K562 (cell line): Measurements from ENCODE around the gene ROBO1. TPM values are rescaled to one million over a fixed set of nuclear protein-coding genes. Genes with fewer than 3 reads are reported as not detected.

Source experiments
- ATAC-seq: fragments of 200-7000 bp; cut with Tn5 transposase; 3 replicates; pipeline ENCODE4 v1.9.1; 2020; ENCODE audit warnings: moderate library complexity
- BruUV-seq: library from RNA; stranded (reverse); fragments of 400-500 nt; replicated peaks from 2 replicates; lab custom pipeline; 2021; lab: Mats Ljungman, UMichigan
- CTCF ChIA-PET: fragments of 300-600 bp; formaldehyde crosslinking; extraction: SDS; loops from one replicate; lab custom pipeline; 2021; ENCODE audit warnings: low intra/inter-chr PET ratio; lab: Yijun Ruan, JAX
- POLR2A ChIA-PET: fragments of 300-600, 350-650 bp; sonication (Branson Sonifier 250); formaldehyde crosslinking; extraction: SDS; loops from one replicate; lab custom pipeline; 2021; ENCODE audit warnings: antibody characterized with exemption, inconsistent platforms; lab: Yijun Ruan, JAX
- DNase-seq, 4 experiments: peaks; one replicate each; pipeline versions ENCODE4 v3.0.0 to v3.0.0-alpha.2; 2011 to 2018; ENCODE audit warnings: low spot score in 3 of 4, mixed read lengths in 3 of 4; ENCODE audit errors: extremely low read depth in 1 of 4
- FAIRE-seq: peaks from 2 replicates; lab custom pipeline; 2011; peaks lifted over from hg19 to GRCh38; lab: Jason Lieb, UNC
- H2AFZ ChIP-seq: 2 replicates; pipeline ENCODE4 v1.6.0; 2011; ENCODE audit warnings: low read depth, low read length, control low read depth, inconsistent platforms
- H3K27ac ChIP-seq: fragments of 200-600 bp; 3 replicates; pipeline ENCODE4 v1.8.0; 2011; ENCODE audit warnings: low read depth, mild to moderate bottlenecking, control low read depth, inconsistent platforms, low read length, moderate library complexity, mixed read lengths; ENCODE audit errors: extremely low read depth
- H3K27me3 ChIP-seq, 2 experiments: fragments of 300-600 bp in 1 of 2; 2 replicates in 1 of 2; 3 replicates in 1 of 2; pipeline versions ENCODE4 v1.6.0 to v1.8.0; 2011; ENCODE audit warnings: inconsistent platforms in 2 of 2, low read length in 2 of 2, mild to moderate bottlenecking in 1 of 2, mixed read lengths in 1 of 2, moderate library complexity in 1 of 2; ENCODE audit not compliant: control insufficient read depth in 2 of 2, insufficient read depth in 2 of 2
- H3K36me3 ChIP-seq: fragments of 300-600 bp; 3 replicates; pipeline ENCODE4 v1.8.0; 2011; ENCODE audit warnings: mild to moderate bottlenecking, low read length, inconsistent platforms; ENCODE audit not compliant: control insufficient read depth, insufficient read depth
- H3K4me1 ChIP-seq, 2 experiments: fragments of 200-600 bp in 1 of 2; replicated peaks in 1 of 2; 2 replicates in 1 of 2; 3 replicates in 1 of 2; pipeline versions ENCODE4 v1.5.1 to v1.8.0; 2011; ENCODE audit warnings: inconsistent platforms in 2 of 2, low read length in 2 of 2, mild to moderate bottlenecking in 1 of 2, mixed read lengths in 1 of 2, moderate library complexity in 1 of 2; ENCODE audit not compliant: control insufficient read depth in 2 of 2, insufficient read depth in 2 of 2
- H3K4me2 ChIP-seq: 2 replicates; pipeline ENCODE4 v1.6.1; 2011; ENCODE audit warnings: low read length, control low read depth, inconsistent platforms, mixed read lengths; ENCODE audit not compliant: insufficient read depth
- H3K4me3 ChIP-seq: fragments of 200-600 bp; sonication (generic), shearing (Covaris generic); 2 replicates; pipeline ENCODE4 v1.5.1; 2016; ENCODE audit warnings: control low read depth, inconsistent platforms
- H3K79me2 ChIP-seq: fragments of 200-600 bp; 3 replicates; pipeline ENCODE4 v1.8.0; 2011; ENCODE audit warnings: low read length, inconsistent platforms; ENCODE audit not compliant: control insufficient read depth, insufficient read depth
- H3K9ac ChIP-seq, 2 experiments: 2 replicates each; pipeline versions ENCODE4 v1.6.0 to v1.6.1; 2011; ENCODE audit warnings: low read depth in 2 of 2, low read length in 2 of 2, control low read depth in 1 of 2, inconsistent platforms in 1 of 2, mild to moderate bottlenecking in 1 of 2, mixed read lengths in 1 of 2; ENCODE audit not compliant: insufficient read depth in 1 of 2
- H3K9me1 ChIP-seq: one replicate; pipeline ENCODE4 v1.6.0; 2011; ENCODE audit warnings: inconsistent platforms, mild to moderate bottlenecking, low read length, moderate library complexity; ENCODE audit not compliant: control insufficient read depth, insufficient read depth
- H3K9me3 ChIP-seq: replicated peaks from 2 replicates; pipeline ENCODE4 v1.5.1; 2011; ENCODE audit warnings: low read depth, low read length, inconsistent platforms; ENCODE audit not compliant: control insufficient read depth, insufficient read depth
- H4K20me1 ChIP-seq: replicated peaks from 2 replicates; pipeline ENCODE4 v1.6.1; 2011; ENCODE audit warnings: low read length, inconsistent platforms, mixed read lengths; ENCODE audit not compliant: control insufficient read depth, insufficient read depth
- GATAD2B ChIP-seq: fragments of 450-650 bp; IDR thresholded peaks from 2 replicates; pipeline ENCODE4 v1.6.1; 2017; ENCODE audit warnings: mild to moderate bottlenecking, borderline replicate concordance
- HNRNPH1 ChIP-seq: fragments of 200-400 bp; formaldehyde crosslinking; optimal IDR thresholded peaks from 2 replicates; pipeline ENCODE3; 2017; ENCODE audit warnings: low read depth, mild to moderate bottlenecking, low read length, moderate library complexity
- MEF2A ChIP-seq: IDR thresholded peaks from 2 replicates; pipeline ENCODE4 v1.6.1; 2011; ENCODE audit warnings: low read depth, mild to moderate bottlenecking, low read length, moderate library complexity; ENCODE audit not compliant: control insufficient read depth
- NR4A1 ChIP-seq, 2 experiments: fragments of 250-450 bp in 1 of 2; fragments of 450-650 bp in 1 of 2; sonication (Bioruptor Pico) in 1 of 2; IDR thresholded peaks; 2 replicates each; pipeline versions ENCODE4 v1.4.0 to v1.6.1; 2016 to 2020; ENCODE audit warnings: mild to moderate bottlenecking in 2 of 2, missing compliant biosample characterization in 1 of 2, missing genetic modification characterization in 1 of 2, moderate library complexity in 1 of 2
- RBBP5 ChIP-seq: fragments of 200-600 bp; sonication (generic); IDR thresholded peaks from 2 replicates; pipeline ENCODE4 v1.6.1; 2012; ENCODE audit warnings: borderline replicate concordance, mild to moderate bottlenecking, low read length, control low read depth, inconsistent platforms; ENCODE audit not compliant: insufficient read depth, poor library complexity, severe bottlenecking
- SIX5 ChIP-seq, 2 experiments: IDR thresholded peaks; 2 replicates each; pipeline ENCODE4 v1.6.1; 2011; ENCODE audit warnings: low read length in 2 of 2, borderline replicate concordance in 1 of 2, low read depth in 1 of 2, mild to moderate bottlenecking in 1 of 2, moderate library complexity in 1 of 2; ENCODE audit not compliant: insufficient read depth in 1 of 2
- SNRNP70 ChIP-seq: fragments of 200-400 bp; formaldehyde crosslinking; optimal IDR thresholded peaks from 2 replicates; pipeline ENCODE3; 2017; ENCODE audit warnings: low read depth, low read length
- ZNF324 ChIP-seq: fragments of 250-450 bp; sonication (Bioruptor Pico); IDR thresholded peaks from 2 replicates; pipeline ENCODE4 v1.4.0; 2020; ENCODE audit warnings: mild to moderate bottlenecking
- ZNF347 ChIP-seq: fragments of 450-650 bp; formaldehyde crosslinking; IDR thresholded peaks from 2 replicates; pipeline ENCODE4 v1.4.0; 2020; ENCODE audit warnings: low read depth, mild to moderate bottlenecking, moderate library complexity
- WGBS: fragments of 100-300 bp; shearing (Covaris generic); methylation state at CpG from one replicate; pipeline ENCODE4 v1.1.6; 2016; ENCODE audit warnings: low coverage, mixed read lengths; ENCODE audit not compliant: insufficient coverage; ENCODE audit errors: missing lambda C conversion rate; 5-methylcytosine and 5-hydroxymethylcytosine counted together
- in situ Hi-C: fragments of 300-500 bp; cut with MboI; formaldehyde crosslinking; loops from 4 replicates; pipeline ENCODE4 v1.15.0; 2018; ENCODE audit warnings: inconsistent platforms, mixed read lengths
- intact Hi-C: fragments of 100-400 bp; cut with micrococcal nuclease; formaldehyde crosslinking; loops from 2 replicates; pipeline ENCODE4 v1.14.2; 2022
- polyA plus RNA-seq, 8 experiments: library from polyadenylated mRNA; depleted of rRNA in 4 of 8; stranded (reverse) in 5 of 8; unstranded in 3 of 8; fragments of >200 nt; fragmentation: Nextera tagmentation in 2 of 8; fragmentation: Illumina TruSeq in 1 of 8; extraction: Ambion mirVana in 2 of 8; extraction: Trizol in 1 of 8; gene quantifications; 2 replicates each; pipeline versions ENCODE4 v1.2.1 to v1.2.3, GENCODE V29; 2011 to 2014; ENCODE audit warnings: inconsistent platforms in 1 of 8, missing spikeins in 1 of 8
- total RNA-seq, 7 experiments: library from RNA; depleted of rRNA in 6 of 7; stranded (reverse); fragments of >200 nt in 6 of 7; fragmentation: Illumina TruSeq in 2 of 7; extraction: Trizol in 2 of 7; gene quantifications; 2 replicates each; pipeline versions ENCODE4 v1.2.1 to v1.2.3, GENCODE V29; 2011 to 2021; ENCODE audit warnings: low replicate concordance in 1 of 7
- TF ChIP-seq, protein P1 (sequence below): IDR thresholded peaks from 2 replicates; pipeline ENCODE4 v1.6.1; 2012; ENCODE audit warnings: low read depth, low read length, improper control_type of control experiment, borderline replicate concordance
- TF ChIP-seq, protein P2 (sequence below): fragments of 450-650 bp; IDR thresholded peaks from 2 replicates; pipeline ENCODE4 v1.7.1; 2018; ENCODE audit warnings: mild to moderate bottlenecking, low read depth; ENCODE audit not compliant: partially characterized antibody
- TF ChIP-seq, protein P3 (sequence below): fragments of 250-450 bp; sonication (Bioruptor Pico); IDR thresholded peaks from 2 replicates; pipeline ENCODE4 v1.4.0; 2020; ENCODE audit warnings: mild to moderate bottlenecking

ROBO1 gene
- total and polyA plus RNA-seq, 9 of the 15 experiments (the other 6 are each of a cell fraction or from before 2014, with no cell fraction given), result 0.01 to 0.53 (median 0.17) TPM; not detected in 5

DNA sequence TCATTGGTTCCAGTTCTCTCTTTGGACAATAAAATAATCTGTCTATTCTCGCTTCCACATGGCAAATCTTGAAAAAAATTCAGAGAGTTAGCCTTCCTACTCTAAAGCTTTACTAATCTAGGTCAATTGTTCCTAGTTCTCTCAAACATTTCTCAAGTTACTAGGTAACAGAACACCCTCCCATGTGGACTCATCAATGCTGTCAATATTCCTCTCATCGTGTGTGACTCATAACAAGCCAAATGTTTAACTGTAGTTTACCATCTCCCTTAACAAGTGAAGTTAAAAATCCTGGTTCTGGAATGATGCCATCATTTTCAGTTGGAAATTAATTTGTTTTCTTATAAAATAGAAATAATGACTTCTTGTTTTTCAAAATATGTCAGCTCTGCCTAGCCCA lies 438.6 kb downstream of the ROBO1 start:
- intact Hi-C loops (no loop called here), in situ Hi-C loops (no loop called here)
- FAIRE-seq (no peak), DNase-seq (no peak), ATAC-seq (no peak)
- Histone ChIP-seq H3K9me1 (no peaks in the 10 kb centered on the region), H3K9me3 (no peaks in the 10 kb centered on the region), H3K36me3 (no peaks in the 10 kb centered on the region), H2AFZ (no peak overlapping the region), H3K27ac (no peak overlapping the region), H3K4me3 (no peak overlapping the region), H3K4me2 (no peak overlapping the region), H3K27me3 (no peaks in the 10 kb centered on the region), H3K79me2 (no peaks in the 10 kb centered on the region), H3K9ac (no peak overlapping the region), H3K4me1 (no peaks in the 10 kb centered on the region), H4K20me1 (no peaks in the 10 kb centered on the region)
- BruUV-seq, result no TSS peak
- CTCF ChIA-PET, result no interaction called here
- TF ChIP-seq SNRNP70, result no peak
- no peak for TF ChIP-seq GATAD2B
- no peak for TF ChIP-seq RBBP5
- TF ChIP-seq MEF2A, result no peak
- TF ChIP-seq, protein P1, sequence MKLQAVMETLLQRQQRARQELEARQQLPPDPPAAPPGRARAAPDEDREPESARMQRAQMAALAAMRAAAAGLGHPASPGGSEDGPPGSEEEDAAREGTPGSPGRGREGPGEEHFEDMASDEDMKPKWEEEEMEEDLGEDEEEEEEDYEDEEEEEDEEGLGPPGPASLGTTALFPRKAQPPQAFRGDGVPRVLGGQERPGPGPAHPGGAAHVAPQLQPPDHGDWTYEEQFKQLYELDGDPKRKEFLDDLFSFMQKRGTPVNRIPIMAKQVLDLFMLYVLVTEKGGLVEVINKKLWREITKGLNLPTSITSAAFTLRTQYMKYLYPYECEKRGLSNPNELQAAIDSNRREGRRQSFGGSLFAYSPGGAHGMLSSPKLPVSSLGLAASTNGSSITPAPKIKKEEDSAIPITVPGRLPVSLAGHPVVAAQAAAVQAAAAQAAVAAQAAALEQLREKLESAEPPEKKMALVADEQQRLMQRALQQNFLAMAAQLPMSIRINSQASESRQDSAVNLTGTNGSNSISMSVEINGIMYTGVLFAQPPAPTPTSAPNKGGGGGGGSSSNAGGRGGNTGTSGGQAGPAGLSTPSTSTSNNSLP, result no peak
- TF ChIP-seq ZNF324 (CRISPR knock-in tag), result no peak
- no peak for TF ChIP-seq SIX5 (IDR thresholded peaks at IDR 0.05; ENCODE audit: borderline replicate concordance in 1 of 2, insufficient read depth in 1 of 2, low read depth in 1 of 2, low read length in 2 of 2)
- no peak for TF ChIP-seq ZNF347 (CRISPR knock-in tag)
- TF ChIP-seq, protein P2, sequence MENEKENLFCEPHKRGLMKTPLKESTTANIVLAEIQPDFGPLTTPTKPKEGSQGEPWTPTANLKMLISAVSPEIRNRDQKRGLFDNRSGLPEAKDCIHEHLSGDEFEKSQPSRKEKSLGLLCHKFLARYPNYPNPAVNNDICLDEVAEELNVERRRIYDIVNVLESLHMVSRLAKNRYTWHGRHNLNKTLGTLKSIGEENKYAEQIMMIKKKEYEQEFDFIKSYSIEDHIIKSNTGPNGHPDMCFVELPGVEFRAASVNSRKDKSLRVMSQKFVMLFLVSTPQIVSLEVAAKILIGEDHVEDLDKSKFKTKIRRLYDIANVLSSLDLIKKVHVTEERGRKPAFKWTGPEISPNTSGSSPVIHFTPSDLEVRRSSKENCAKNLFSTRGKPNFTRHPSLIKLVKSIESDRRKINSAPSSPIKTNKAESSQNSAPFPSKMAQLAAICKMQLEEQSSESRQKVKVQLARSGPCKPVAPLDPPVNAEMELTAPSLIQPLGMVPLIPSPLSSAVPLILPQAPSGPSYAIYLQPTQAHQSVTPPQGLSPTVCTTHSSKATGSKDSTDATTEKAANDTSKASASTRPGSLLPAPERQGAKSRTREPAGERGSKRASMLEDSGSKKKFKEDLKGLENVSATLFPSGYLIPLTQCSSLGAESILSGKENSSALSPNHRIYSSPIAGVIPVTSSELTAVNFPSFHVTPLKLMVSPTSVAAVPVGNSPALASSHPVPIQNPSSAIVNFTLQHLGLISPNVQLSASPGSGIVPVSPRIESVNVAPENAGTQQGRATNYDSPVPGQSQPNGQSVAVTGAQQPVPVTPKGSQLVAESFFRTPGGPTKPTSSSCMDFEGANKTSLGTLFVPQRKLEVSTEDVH, result no peak
- TF ChIP-seq, protein P3, sequence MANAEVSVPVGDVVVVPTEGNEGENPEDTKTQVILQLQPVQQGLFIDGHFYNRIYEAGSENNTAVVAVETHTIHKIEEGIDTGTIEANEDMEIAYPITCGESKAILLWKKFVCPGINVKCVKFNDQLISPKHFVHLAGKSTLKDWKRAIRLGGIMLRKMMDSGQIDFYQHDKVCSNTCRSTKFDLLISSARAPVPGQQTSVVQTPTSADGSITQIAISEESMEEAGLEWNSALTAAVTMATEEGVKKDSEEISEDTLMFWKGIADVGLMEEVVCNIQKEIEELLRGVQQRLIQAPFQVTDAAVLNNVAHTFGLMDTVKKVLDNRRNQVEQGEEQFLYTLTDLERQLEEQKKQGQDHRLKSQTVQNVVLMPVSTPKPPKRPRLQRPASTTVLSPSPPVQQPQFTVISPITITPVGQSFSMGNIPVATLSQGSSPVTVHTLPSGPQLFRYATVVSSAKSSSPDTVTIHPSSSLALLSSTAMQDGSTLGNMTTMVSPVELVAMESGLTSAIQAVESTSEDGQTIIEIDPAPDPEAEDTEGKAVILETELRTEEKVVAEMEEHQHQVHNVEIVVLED (CRISPR knock-in tag), result no peak
- TF ChIP-seq HNRNPH1, result no peak
- no peak for TF ChIP-seq NR4A1 (CRISPR knock-in tag; IDR thresholded peaks at IDR 0.05)
- TF ChIP-seq NR4A1 (tag; IDR thresholded peaks at IDR 0.05), result no peak
- POLR2A ChIA-PET, result no interaction called here
- WGBS, result 0% methylated on average over 2 of the region's 2 CpGs
